ENCODE measurements around the gene ZFP30.

DNA sequence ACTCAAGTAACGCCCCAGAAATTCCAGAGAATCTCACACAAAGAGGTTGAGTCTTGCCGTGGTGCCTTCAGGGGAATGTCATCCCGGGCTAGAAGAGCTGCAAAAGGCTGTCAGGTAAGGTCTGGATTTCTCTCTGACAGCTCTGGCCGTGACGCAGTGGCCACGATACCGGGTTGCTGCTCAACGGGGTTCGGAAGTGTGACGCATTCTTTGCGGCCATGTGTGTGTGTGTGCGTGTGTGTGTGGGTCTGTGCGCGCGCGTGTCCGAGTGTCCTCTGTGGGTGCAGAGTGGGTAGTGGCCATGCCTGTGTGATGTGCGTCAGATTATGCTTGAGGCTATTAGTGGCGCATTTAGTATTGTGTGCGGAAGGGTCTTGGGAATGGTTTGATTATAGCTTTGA, 60.3 kb downstream of the ZFP30 start:
- TF ChIP-seq TAF1 (IDR thresholded peaks at IDR 0.05; ENCODE audit: borderline replicate concordance, insufficient read depth, low read length) (no peak), SIN3A (IDR thresholded peaks at IDR 0.05; ENCODE audit: borderline replicate concordance, insufficient read depth, low read length) (peak; percentile 27; the same call in 1 of the 2 replicates), POLR2AphosphoS5 (IDR thresholded peaks at IDR 0.05; ENCODE audit: low read depth, low read length) (no peak)
